Fibroblast of lung (primary cell): Measurements from ENCODE around the gene FER. TPM values are rescaled to one million over a fixed set of nuclear protein-coding genes. Genes with fewer than 3 reads are reported as not detected.
"Not testable (repeated sequence)": the region's sequence is repeated elsewhere in the genome, so short reads cannot be mapped to it uniquely, and the experiment has no call there.

ENCODE experiments used
- DNase-seq, 2 donors: peaks; one replicate each; pipeline versions ENCODE4 v3.0.0 to v3.0.0-alpha.2; 2010; ENCODE audit warnings: low read depth in 2 of 2
- H2AFZ ChIP-seq: 2 replicates; pipeline ENCODE4 v1.5.1; 2012; ENCODE audit warnings: low read length, control low read depth, inconsistent platforms
- H3K27ac ChIP-seq: 2 replicates; pipeline ENCODE4 v1.5.1; 2011; ENCODE audit warnings: low read length, control low read depth; ENCODE audit not compliant: insufficient read depth
- H3K27me3 ChIP-seq: 2 replicates; pipeline ENCODE4 v1.5.1; 2011; ENCODE audit warnings: mild to moderate bottlenecking, low read length; ENCODE audit not compliant: control insufficient read depth, insufficient read depth
- H3K36me3 ChIP-seq: 2 replicates; pipeline ENCODE4 v1.5.1; 2011; ENCODE audit warnings: low read length; ENCODE audit not compliant: control insufficient read depth, insufficient read depth
- H3K4me1 ChIP-seq: 2 replicates; pipeline ENCODE4 v1.5.1; 2011; ENCODE audit warnings: low read length; ENCODE audit not compliant: control insufficient read depth, insufficient read depth; ENCODE audit errors: extremely low read depth
- H3K4me2 ChIP-seq: 2 replicates; pipeline ENCODE4 v1.5.1; 2011; ENCODE audit warnings: low read length, control low read depth; ENCODE audit not compliant: insufficient read depth; ENCODE audit errors: extremely low read depth
- H3K4me3 ChIP-seq, 4 experiments: fragments of 200-600 bp in 1 of 4; sonication (generic) in 1 of 4; replicated peaks in 1 of 4; 2 replicates each; pipeline ENCODE4 v1.5.1; 2011 to 2016; ENCODE audit warnings: low read length in 4 of 4, low read depth in 3 of 4, mild to moderate bottlenecking in 3 of 4, control low read depth in 2 of 4, inconsistent platforms in 1 of 4, mixed read lengths in 1 of 4; ENCODE audit not compliant: insufficient read depth in 1 of 4; ENCODE audit errors: control extremely low read depth in 1 of 4
- H3K79me2 ChIP-seq: 2 replicates; pipeline ENCODE4 v1.5.1; 2012; ENCODE audit warnings: mild to moderate bottlenecking, low read length, inconsistent platforms; ENCODE audit not compliant: control insufficient read depth, insufficient read depth
- H3K9ac ChIP-seq: 2 replicates; pipeline ENCODE4 v1.5.1; 2011; ENCODE audit warnings: mild to moderate bottlenecking, low read length, control low read depth; ENCODE audit not compliant: insufficient read depth
- H3K9me3 ChIP-seq: 2 replicates; pipeline ENCODE4 v1.5.1; 2012; ENCODE audit warnings: low read depth, low read length; ENCODE audit not compliant: control insufficient read depth, insufficient read depth
- H4K20me1 ChIP-seq: 2 replicates; pipeline ENCODE4 v1.5.1; 2011; ENCODE audit warnings: low read length; ENCODE audit not compliant: control insufficient read depth, insufficient read depth; ENCODE audit errors: extremely low read depth
- CTCF ChIP-seq, 2 donors: IDR thresholded peaks in 1 of 2; conservative IDR thresholded peaks in 1 of 2; 1 replicate in 1 of 2; 2 replicates in 1 of 2; pipeline ENCODE4 v1.5.1; 2011 to 2012; ENCODE audit warnings: low read length in 2 of 2, control low read depth in 1 of 2, inconsistent platforms in 1 of 2, low read depth in 1 of 2, mild to moderate bottlenecking in 1 of 2
- EZH2 ChIP-seq: IDR thresholded peaks from 2 replicates; pipeline ENCODE4 v1.5.1; 2012; ENCODE audit warnings: low read length, control low read depth, mild to moderate bottlenecking; ENCODE audit errors: missing control alignments
- polyA plus RNA-seq, 2 donors: library from polyadenylated mRNA; depleted of rRNA in 1 of 2; stranded (reverse) in 1 of 2; unstranded in 1 of 2; fragments of >200 nt; gene quantifications; 2 replicates each; pipeline ENCODE4 v1.2.1, GENCODE V29; 2011 to 2012; ENCODE audit warnings: missing spikeins in 1 of 2
- total RNA-seq: library from RNA; depleted of rRNA; stranded (reverse); fragments of >200 nt; gene quantifications from 2 replicates; pipeline ENCODE4 v1.2.1, GENCODE V29; 2014

The FER gene
- total and polyA plus RNA-seq, 2 donors (not counting 1 experiment from before 2014, with no cell fraction given), result 12.2 to 21.3 TPM

- Histone ChIP-seq H3K79me2 (no peaks in the 10 kb centered on the region), H3K9me3 (no peaks in the 10 kb centered on the region), H3K27me3 (no peaks in the 10 kb centered on the region), H3K4me2 (peak overlapping the region; percentile 19), H4K20me1 (no peaks in the 10 kb centered on the region), H3K4me3 (no peak overlapping the region), H2AFZ (no peak overlapping the region), H3K9ac (no peak overlapping the region), H3K36me3 (no peaks in the 10 kb centered on the region), H3K4me1 (no peaks in the 10 kb centered on the region), H3K27ac (no peak overlapping the region)
- TF ChIP-seq CTCF (conservative IDR thresholded peaks at IDR 0.05 in 1 of 2, IDR thresholded peaks at IDR 0.05 in 1 of 2; ENCODE audit: low read depth in 1 of 2, low read length in 2 of 2) (no peak), EZH2 (no peak)
- DNase-seq, result peak; percentile 5 to 20
Observed at GRCh38 chr5:108858959-108859358, 111.3 kb downstream of the FER start.

GRCh38 chr5:108862211-108862610 is 114.5 kb downstream of the FER start:
- Histone ChIP-seq H4K20me1 (no peaks in the 10 kb centered on the region), H3K9me3 (no peaks in the 10 kb centered on the region), H3K9ac (no peak overlapping the region), H3K79me2 (no peaks in the 10 kb centered on the region), H3K27ac (no peak overlapping the region), H3K4me1 (no peaks in the 10 kb centered on the region), H3K36me3 (no peaks in the 10 kb centered on the region), H3K27me3 (no peaks in the 10 kb centered on the region), H3K4me3 (no peak overlapping the region), H2AFZ (no peak overlapping the region), H3K4me2 (no peak overlapping the region)
- DNase-seq, result no peak
- TF ChIP-seq EZH2 (no peak), CTCF (conservative IDR thresholded peaks at IDR 0.05 in 1 of 2, IDR thresholded peaks at IDR 0.05 in 1 of 2; ENCODE audit: low read depth in 1 of 2, low read length in 2 of 2) (no peak)

GRCh38 chr5:108866097-108866496 is 118.4 kb downstream of the FER start:
- not testable (repeated sequence) for H4K20me1 ChIP-seq, H2AFZ ChIP-seq

More at GRCh38 chr5:108866097-108866496, 118.4 kb downstream of the FER start:
- H3K79me2 ChIP-seq, H3K4me1 ChIP-seq, DNase-seq, H3K9ac ChIP-seq, H3K4me3 ChIP-seq, H3K4me2 ChIP-seq, H3K27me3 ChIP-seq, H3K36me3 ChIP-seq, H3K27ac ChIP-seq, H3K9me3 ChIP-seq: not testable (repeated sequence)
